Neural progenitor cell (in vitro differentiated cells): Measurements from ENCODE around the gene NR2F1-AS1.

Experiments
- CTCF ChIP-seq: fragments of 200-600 bp; sonication (generic); IDR thresholded peaks from 2 replicates; pipeline ENCODE4 v1.5.1; 2017; ENCODE audit warnings: antibody characterized with exemption, mild to moderate bottlenecking
- EZH2 ChIP-seq: fragments of 200-600 bp; sonication (generic); IDR thresholded peaks from 2 replicates; pipeline ENCODE4 v1.6.1; 2017; ENCODE audit warnings: antibody characterized with exemption, mild to moderate bottlenecking, moderate library complexity
- EZH2phosphoT487 ChIP-seq: fragments of 200-600 bp; sonication (generic); IDR thresholded peaks from 2 replicates; pipeline ENCODE4 v1.6.1; 2017; ENCODE audit warnings: antibody characterized with exemption

GRCh38 chr5:93566091-93566490 lies 14.9 kb downstream of the NR2F1-AS1 start:
- TF ChIP-seq CTCF (no peak), EZH2 (no peak), EZH2phosphoT487 (no peak)
